HG03045 (cell line): ENCODE data around the gene RAD51B.
A peak's percentile ranks its signal among the peaks of the same experiment; 100 is the strongest.
"Not testable (repeated sequence)": the region's sequence is repeated elsewhere in the genome, so short reads cannot be mapped to it uniquely, and the experiment has no call there.

Source experiments
- ATAC-seq: cut with Tn5 transposase; IDR thresholded peaks from one replicate; pipeline ENCODE4 v1.9.1; 2021; ENCODE audit warnings: mild to moderate bottlenecking, moderate library complexity; ENCODE audit not compliant: unreplicated experiment

The RAD51B gene

GRCh38 chr14:68652433-68652690 is 832.8 kb downstream of the RAD51B start:
- no peak for ATAC-seq

DNA sequence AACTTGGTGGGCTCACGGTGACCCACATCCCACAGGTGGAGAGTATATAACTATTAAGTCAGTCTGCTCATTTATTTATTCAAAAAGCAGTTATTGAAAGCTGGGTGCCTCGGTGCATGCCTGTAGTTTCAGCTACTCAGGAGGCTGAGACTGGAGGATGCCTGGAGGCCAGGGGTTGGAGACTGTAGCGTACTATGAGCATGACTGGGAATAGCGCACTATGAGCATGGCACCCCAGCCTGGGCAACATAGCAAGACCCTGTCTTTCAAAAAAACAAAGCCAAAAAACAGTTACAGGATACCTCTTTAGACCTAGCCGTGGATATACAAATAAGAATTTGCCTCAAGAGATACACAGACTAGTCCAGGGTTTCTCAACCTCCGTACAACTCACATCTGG is 833.5 kb downstream of the RAD51B start:
- ATAC-seq: no peak

DNA sequence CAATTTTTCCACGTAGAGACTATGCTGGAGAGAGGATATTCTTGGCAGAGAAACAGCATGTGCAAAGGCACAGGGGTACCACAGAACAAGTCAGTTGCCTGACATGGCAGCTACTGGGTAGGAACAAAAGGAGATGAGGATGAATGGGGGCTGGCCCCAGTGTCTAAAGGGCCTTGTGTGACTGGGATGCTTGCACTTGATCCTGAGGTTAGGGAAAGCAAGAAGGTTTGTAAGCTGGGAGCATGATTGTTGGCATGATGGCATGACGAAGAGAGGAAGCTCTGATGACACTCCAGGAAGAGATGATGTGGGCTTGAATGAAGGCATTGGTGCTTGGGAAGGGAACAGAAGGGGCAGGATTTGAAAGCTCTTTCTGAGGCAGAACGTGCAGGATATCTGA is 834.2 kb downstream of the RAD51B start:
- no peak for ATAC-seq

DNA sequence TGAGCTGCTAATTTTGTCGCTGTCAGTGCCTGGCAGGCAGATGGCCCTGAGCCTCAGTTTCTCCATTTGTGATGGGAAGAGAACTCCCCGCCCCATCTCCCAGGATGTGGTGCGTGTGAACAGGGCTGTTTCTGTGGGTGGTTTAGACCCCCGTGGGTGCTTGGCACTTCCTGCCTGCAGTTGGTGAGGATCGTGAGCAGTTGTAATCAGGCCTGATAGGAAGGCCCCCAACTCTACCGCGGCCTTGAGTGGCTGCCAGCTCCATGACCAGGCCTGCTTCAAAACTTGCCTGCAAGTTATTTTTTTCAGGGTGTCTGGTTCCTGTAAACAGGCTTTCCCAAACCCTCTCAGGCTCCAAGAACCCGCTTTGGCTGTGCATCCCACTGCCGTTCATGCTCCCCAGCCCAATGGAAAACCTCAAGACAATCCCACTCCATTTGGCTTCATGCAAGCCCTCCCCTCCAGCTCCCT is 834.9 kb downstream of the RAD51B start:
- ATAC-seq: no peak

DNA sequence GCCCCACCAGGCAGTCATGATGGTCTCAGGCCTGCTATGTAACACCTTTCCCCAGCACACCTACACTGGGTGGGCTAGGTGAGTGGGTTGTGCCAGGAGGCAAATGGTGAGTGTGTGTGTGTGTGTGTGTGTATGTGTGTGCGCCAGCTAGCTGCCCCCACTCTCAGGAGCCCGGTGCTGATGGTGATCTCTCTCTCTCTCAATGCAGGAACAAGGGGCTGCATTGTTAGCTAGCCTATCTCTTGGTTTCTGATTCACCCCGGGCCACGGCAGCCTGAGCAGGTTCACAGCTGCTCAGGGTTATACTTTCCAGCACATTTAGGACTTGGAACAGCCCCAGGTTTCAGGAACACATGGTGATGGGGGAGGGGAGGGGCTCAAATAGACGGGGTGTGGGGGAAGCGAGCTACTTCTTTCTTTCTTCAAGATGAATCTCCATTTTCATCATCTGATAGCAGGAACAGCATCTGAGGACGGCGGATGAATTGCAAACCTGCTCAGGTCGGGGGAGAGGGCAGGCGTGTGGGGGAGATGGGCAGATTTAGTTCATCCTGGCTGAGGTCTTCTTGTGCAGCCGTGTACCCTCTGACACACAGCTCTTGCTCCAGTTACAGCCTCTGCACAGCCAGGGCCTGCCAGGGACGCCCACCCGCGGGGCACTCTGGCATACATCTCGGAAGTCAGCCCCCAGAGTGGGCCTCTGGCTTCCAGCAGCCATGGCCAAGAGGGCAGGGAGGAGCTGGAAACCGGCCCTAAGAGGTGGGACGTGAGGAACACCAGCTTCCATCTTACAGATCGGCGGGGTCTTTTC is 835.6 kb downstream of the RAD51B start:
- ATAC-seq: no peak

DNA sequence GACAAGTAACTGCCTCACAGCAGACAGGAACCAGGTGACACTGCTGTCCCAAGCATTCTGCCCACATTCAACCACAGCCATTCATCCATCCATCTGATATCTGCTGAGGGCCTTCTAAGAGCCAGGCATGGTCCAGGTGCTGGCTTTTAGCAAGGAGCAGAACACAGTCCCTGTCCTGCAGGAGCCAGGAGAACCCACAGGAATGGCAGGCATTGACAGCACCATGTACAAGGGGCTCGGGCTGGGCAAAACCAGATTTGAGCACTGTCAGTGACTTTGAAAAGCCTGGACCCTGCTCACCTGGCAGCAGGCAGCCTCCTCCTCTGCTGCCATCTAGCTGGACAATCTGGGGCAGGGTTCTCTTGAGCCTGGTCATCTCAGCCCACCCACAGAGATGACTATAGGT is 836.3 kb downstream of the RAD51B start:
- ATAC-seq: no peak

GRCh38 chr14:68656452-68656851 is 836.9 kb downstream of the RAD51B start:
- ATAC-seq: no peak

DNA sequence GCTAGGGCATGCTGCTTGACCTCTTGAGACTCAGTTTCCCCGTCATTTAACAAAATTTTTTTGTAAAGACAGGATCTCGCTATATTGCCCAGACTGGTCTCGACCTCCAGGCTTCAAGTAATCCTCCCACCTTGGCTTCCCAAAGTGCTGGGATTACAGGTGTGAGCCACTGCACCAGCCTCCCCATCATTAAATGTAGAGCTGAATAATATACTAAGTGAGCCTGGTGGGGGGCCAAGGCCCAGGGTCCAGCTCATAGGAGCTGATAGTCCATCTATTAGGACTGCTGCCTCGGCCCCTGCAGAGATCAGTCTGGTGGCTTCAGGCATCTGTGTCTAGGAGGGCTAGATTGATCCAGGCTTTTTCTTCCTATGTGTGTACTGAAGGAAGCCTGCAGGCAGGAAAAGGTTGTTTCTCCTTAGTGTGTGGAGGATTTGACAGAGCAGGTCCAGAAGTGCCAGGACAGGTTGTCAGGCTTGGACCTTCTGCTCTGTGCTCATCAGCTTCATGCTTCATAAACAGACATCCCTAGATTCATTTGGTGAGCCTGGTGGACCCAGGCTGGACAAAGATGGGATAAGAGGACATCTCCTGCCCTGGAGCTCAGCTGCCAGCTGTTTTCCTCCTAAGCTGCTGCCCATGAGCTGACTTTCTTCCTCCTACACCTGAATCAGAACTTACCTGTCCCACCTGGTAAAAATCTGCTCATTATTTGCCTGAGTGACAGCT is 837.9 kb downstream of the RAD51B start:
- no peak for ATAC-seq

- ATAC-seq: no peak
Measured at GRCh38 chr14:68658029-68658509, 838.5 kb downstream of the RAD51B start.

GRCh38 chr14:68658943-68659931 is 839.7 kb downstream of the RAD51B start:
- no peak for ATAC-seq

DNA sequence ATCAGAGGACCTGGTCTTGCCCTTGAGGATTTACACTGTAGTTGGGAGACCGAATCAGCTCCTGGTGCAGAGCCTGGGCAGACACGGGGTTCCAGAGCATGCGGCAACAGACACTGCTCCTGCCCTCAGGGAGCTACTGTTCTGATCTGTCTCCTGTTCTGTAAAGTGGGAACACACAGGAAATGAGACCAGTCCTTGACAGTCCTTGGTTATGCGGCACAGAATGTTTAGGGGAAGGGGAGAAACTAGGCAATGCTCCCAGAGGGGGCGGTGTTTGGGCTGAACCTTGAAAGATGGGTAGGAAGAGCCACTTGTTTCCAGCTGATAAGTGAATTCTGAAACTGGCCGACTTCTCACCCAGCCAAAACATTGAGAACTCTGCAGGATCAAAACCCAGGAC is 840.9 kb downstream of the RAD51B start:
- no peak for ATAC-seq

DNA sequence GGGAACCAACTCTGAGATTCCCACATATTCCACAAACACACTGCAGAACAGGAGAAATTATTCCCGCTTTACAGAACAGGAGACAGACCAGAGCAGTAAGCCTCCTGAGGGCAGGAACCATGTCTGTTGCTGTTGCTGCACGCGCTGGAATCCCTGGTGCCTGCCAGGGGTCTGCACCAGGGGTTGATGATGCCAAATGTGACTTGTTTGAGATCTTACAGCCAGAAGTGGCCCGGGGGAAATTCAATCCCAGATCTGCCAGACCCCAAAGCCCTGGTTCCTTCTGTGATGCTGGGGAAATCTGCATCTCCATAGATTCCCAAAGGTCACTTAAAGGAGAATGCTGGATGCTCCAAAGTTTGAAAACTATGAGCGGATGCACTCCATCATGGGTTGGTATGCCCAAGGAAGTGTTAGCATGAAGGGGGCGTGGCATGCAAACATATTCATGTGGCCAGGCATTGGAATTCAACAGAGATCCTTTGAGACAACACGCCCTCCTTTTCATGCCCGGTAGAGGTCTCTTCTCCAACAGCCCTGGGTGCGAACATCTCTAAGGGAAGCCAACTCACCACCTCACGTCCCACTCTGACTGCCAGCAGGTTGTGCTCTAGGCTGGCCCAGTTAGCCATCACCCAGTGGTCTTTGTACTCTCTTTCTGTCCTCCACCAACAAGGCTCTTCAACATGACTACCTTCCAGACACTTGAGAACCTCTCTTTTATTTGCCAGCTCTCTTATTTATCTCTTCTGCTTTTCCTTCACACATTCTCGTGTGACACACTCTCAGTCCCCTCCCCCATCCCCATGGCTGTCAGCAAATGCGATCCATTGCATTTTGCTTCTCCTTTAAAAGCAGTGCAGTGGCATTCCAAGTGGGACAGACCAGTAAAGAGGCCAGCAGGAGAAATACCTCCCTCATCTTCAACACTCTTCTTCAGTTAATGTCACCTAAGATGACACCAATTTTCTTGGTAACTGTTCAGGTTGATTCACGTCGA is 841.9 kb downstream of the RAD51B start:
- ATAC-seq: no peak

GRCh38 chr14:68662392-68662791 is 842.8 kb downstream of the RAD51B start:
- no peak for ATAC-seq

- ATAC-seq: not testable (repeated sequence)
Measured at GRCh38 chr14:68662826-68663225, 843.2 kb downstream of the RAD51B start.

- peak; percentile 70 for ATAC-seq
Measured at GRCh38 chr14:68663385-68664076, 844.0 kb downstream of the RAD51B start.

DNA sequence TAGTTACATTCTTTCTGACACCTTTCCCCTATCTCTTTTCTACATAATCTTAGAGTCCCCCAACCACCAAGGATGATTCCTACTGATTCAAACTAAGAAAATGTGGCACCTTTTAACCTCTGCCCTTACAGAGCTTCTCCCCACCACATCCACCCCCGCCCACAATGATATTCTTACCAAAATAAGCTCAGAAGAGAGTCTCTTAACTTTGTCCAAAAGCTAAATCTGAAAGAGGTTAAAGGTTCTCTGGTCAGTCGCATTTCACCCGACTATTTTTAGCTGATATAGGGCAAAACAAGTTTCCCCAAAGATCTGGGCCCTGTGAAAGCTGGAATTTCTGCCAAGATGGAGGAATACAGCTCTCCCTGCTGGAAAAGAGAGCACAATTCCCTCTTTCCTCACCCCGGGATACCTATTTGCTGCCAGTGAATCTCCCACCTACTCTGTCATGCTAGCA is 844.7 kb downstream of the RAD51B start:
- ATAC-seq: no peak

DNA sequence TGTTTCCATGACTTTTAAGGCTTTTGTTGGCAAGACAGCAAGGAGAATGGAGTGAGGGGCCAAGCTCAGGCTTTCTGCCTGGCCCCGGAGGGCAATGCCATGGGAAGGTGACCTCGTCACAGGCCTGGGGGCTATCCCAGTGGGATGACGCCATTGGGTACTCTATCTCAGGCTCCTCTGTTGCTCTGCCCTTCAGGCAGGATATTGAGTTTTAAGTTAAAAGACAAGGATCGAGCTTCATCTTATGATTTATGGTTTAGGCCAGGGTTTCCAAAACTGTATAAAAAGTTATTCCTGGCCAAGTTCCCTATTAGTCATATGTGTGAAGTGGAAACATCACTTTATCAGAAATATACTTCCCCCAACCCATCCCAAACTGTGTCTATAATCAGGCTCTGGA is 845.6 kb downstream of the RAD51B start:
- ATAC-seq: no peak

DNA sequence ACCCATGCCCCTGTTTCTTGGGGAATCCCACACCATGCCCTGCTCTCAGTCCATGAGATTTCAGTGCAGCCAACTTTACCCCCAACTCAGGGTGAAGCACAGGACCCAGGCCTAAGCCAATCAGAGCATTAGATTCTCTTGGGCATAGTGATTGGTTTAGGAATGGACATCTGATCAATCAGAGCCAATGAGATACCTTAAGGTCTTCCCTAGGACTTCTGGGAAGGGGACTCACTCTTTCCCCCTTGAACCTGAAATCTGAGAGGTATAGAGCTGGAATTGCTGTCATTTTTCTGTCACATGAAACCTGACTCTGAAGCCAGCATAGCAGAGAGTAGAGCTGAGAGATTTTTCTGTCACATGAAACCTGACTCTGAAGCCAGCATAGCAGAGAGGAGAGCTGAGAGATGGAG is 846.2 kb downstream of the RAD51B start:
- no peak for ATAC-seq

DNA sequence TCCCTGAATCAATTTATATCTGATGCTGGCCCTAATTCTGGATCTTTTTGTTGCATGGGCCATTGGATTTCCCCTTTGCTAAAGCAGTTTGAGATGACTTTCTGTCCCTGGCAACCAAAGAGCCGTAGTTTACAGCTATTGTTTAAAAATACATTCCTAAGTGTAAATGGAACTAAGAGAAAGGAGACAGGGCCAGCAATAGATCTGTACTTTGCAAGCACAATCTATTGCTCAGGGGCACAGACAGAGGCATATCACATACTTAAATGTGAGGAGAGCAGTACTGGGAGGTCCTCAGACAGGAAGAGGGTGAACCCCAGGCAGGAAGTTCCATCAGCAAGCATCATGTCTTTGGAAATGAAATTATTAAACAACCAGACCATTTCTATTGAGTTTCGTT is 846.7 kb downstream of the RAD51B start:
- no peak for ATAC-seq
